ENCODE measurements around the gene STX17. TPM values are rescaled to one million over a fixed set of nuclear protein-coding genes. Genes with fewer than 3 reads are reported as not detected.

Gene STX17
- total and polyA plus RNA-seq, 2 of the 13 experiments (the other 11 are each of a cell fraction or from before 2014, with no cell fraction given), result 8.3 to 25.7 TPM

GRCh38 chr9:99998266-99998665, 91.8 kb downstream of the STX17 start:
- no peaks in the 10 kb centered on the region for H3K9me3 ChIP-seq (ENCODE audit: low read length)
- no TSS peak for BruUV-seq (replicated peaks)
- FAIRE-seq (no peak), ATAC-seq (no peak), DNase-seq (ENCODE audit: low spot score) (no peak)
- peaks cover under 1 to 9% of the 10 kb centered on the region in 2 experiments; a peak in 2 of 5 replicates for H3K36me3 ChIP-seq (replicated peaks in 1 of 2; ENCODE audit: control insufficient read depth in 1 of 2, insufficient read depth in 2 of 2, low read length in 2 of 2)
- no peaks in the 10 kb centered on the region for H3K79me2 ChIP-seq (ENCODE audit: insufficient read depth, low read length)
- in situ Hi-C loops (cut with HindIII; ENCODE audit: extremely low pct_ligation_motif_present, low pct_unique_long_range_greater_than_20kb) (no loop called here), intact Hi-C loops (cut with micrococcal nuclease; ENCODE audit: unreplicated experiment) (no loop called here)
- no peak overlapping the region for H3K4me3 ChIP-seq (replicated peaks in 1 of 3; ENCODE audit: insufficient read depth in 1 of 3, low read depth in 2 of 3, low read length in 3 of 3)
- ChIA-PET CTCF (ENCODE audit: low intra/inter-chr PET ratio, low total read pairs) (no interaction called here), POLR2A (no interaction called here)
- H3K27ac ChIP-seq (ENCODE audit: extremely low read length, insufficient read depth, low read length), result no peak overlapping the region
- H3K27me3 ChIP-seq (ENCODE audit: control insufficient read depth in 1 of 2, insufficient read depth in 2 of 2, low read length in 2 of 2), result no peaks in the 10 kb centered on the region
- H3K4me1 ChIP-seq (ENCODE audit: insufficient read depth, low read length), result no peaks in the 10 kb centered on the region
- no peak overlapping the region for H2AFZ ChIP-seq (ENCODE audit: low read length)
- H3K9ac ChIP-seq (ENCODE audit: insufficient read depth, low read depth, low read length), result no peak overlapping the region
- no peak overlapping the region for H3K4me2 ChIP-seq (ENCODE audit: low read depth, low read length)
- H4K20me1 ChIP-seq (ENCODE audit: insufficient read depth, low read length), result no peaks in the 10 kb centered on the region
- 96% methylated on average over 22 of the region's 22 CpGs for whole genome bisulfite sequencing (ENCODE audit: low lambda C conversion rate)
- no peak for TF ChIP-seq ZNF468 (CRISPR knock-in tag; IDR thresholded peaks at IDR 0.05)
- TF ChIP-seq ZNF629 (CRISPR knock-in tag; conservative IDR thresholded peaks at IDR 0.05), result no peak
- no peak for TF ChIP-seq PRMT3 (CRISPR knock-in tag; IDR thresholded peaks at IDR 0.05; ENCODE audit: borderline replicate concordance, low read depth)

GRCh38 chr9:99998866-99999265, 92.4 kb downstream of the STX17 start:
- in situ Hi-C loops (cut with HindIII; ENCODE audit: extremely low pct_ligation_motif_present, low pct_unique_long_range_greater_than_20kb) (no loop called here), intact Hi-C loops (cut with micrococcal nuclease; ENCODE audit: unreplicated experiment) (no loop called here)
- WGBS (ENCODE audit: low lambda C conversion rate), result 97% methylated on average over 25 of the region's 26 CpGs
- no peak for ATAC-seq
- Histone ChIP-seq H3K4me2 (ENCODE audit: low read depth, low read length) (no peak overlapping the region), H3K4me1 (ENCODE audit: insufficient read depth, low read length) (no peaks in the 10 kb centered on the region), H3K36me3 (replicated peaks in 1 of 2; ENCODE audit: control insufficient read depth in 1 of 2, insufficient read depth in 2 of 2, low read length in 2 of 2) (peaks cover 4 to 14% of the 10 kb centered on the region in 2 experiments; a peak in 3 of 5 replicates), H3K9me3 (ENCODE audit: low read length) (no peaks in the 10 kb centered on the region), H4K20me1 (ENCODE audit: insufficient read depth, low read length) (no peaks in the 10 kb centered on the region), H3K4me3 (replicated peaks in 1 of 3; ENCODE audit: insufficient read depth in 1 of 3, low read depth in 2 of 3, low read length in 3 of 3) (no peak overlapping the region), H3K79me2 (ENCODE audit: insufficient read depth, low read length) (no peaks in the 10 kb centered on the region), H3K9ac (ENCODE audit: insufficient read depth, low read depth, low read length) (no peak overlapping the region), H3K27me3 (ENCODE audit: control insufficient read depth in 1 of 2, insufficient read depth in 2 of 2, low read length in 2 of 2) (no peaks in the 10 kb centered on the region), H2AFZ (ENCODE audit: low read length) (no peak overlapping the region), H3K27ac (ENCODE audit: extremely low read length, insufficient read depth, low read length) (no peak overlapping the region)
- no peak for TF ChIP-seq ZNF263 (CRISPR knock-in tag; IDR thresholded peaks at IDR 0.05)
- no peak for TF ChIP-seq ZNF660 (CRISPR knock-in tag; IDR thresholded peaks at IDR 0.05; ENCODE audit: borderline replicate concordance, low read depth)
- TF ChIP-seq TEF (CRISPR knock-in tag; IDR thresholded peaks at IDR 0.05), result no peak
- no peak for TF ChIP-seq ZNF12 (CRISPR knock-in tag; IDR thresholded peaks at IDR 0.05)
- no peak for TF ChIP-seq UBTF (CRISPR knock-in tag; IDR thresholded peaks at IDR 0.05)
- TF ChIP-seq ZNF432 (CRISPR knock-in tag; IDR thresholded peaks at IDR 0.05; ENCODE audit: borderline replicate concordance), result no peak
- no peak for TF ChIP-seq ZNF7 (CRISPR knock-in tag; IDR thresholded peaks at IDR 0.05)
- TF ChIP-seq TCF7 (IDR thresholded peaks at IDR 0.05; ENCODE audit: low read depth), result no peak
- TF ChIP-seq ZNF275 (CRISPR knock-in tag; IDR thresholded peaks at IDR 0.05; ENCODE audit: borderline replicate concordance), result no peak
- TF ChIP-seq ZBTB3 (CRISPR knock-in tag; IDR thresholded peaks at IDR 0.05; ENCODE audit: borderline replicate concordance, low read depth), result no peak
- DNase-seq (ENCODE audit: low spot score), result no peak
- ChIA-PET CTCF (ENCODE audit: low intra/inter-chr PET ratio, low total read pairs) (no interaction called here), POLR2A (no interaction called here)
- no TSS peak for BruUV-seq (replicated peaks)
- no peak for FAIRE-seq

Measured in HepG2 (cell line).